Gastrocnemius medialis (tissue), 4 donors: ENCODE data around the gene MYO1B.

Source experiments
- CTCF ChIP-seq, 5 experiments: fragments of 450-650 bp in 3 of 5; fragments of 200-600 bp in 2 of 5; sonication (generic) in 2 of 5; IDR thresholded peaks in 4 of 5; conservative IDR thresholded peaks in 1 of 5; 1 replicate in 4 of 5; 2 replicates in 1 of 5; pipeline ENCODE4 v1.5.1; 2016 to 2019; ENCODE audit warnings: antibody characterized with exemption in 5 of 5, mild to moderate bottlenecking in 3 of 5, moderate library complexity in 3 of 5
- POLR2A ChIP-seq, 2 donors: fragments of 450-650 bp; IDR thresholded peaks; one replicate each; pipeline ENCODE4 v1.6.1; 2017; ENCODE audit warnings: antibody characterized with exemption in 2 of 2, mild to moderate bottlenecking in 2 of 2, moderate library complexity in 2 of 2

DNA sequence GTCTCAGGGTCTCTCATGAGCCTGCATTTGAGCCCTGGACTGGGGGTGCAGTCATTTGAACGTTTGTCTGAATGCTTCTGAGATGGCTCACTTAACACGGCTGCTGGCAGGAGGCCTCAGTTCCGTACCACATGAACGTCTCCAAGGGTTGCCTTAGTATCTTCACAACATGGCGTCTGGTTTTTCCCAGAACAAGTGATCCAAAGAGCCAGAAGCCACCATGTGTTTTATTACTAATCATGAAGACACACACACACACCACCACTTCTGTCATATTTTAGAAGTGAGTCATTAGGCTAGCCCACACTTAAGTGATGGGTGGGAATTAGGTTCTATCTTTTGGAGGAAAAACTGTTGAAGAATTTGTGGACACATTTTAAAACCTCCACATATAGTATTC is 15.0 kb upstream of the MYO1B start:
- TF ChIP-seq CTCF (IDR thresholded peaks at IDR 0.05 in 4 of 5, conservative IDR thresholded peaks at IDR 0.05 in 1 of 5) = no peak
- TF ChIP-seq POLR2A (IDR thresholded peaks at IDR 0.05) = no peak
